ENCODE measurements around the gene ITGAV. TPM values are rescaled to one million over a fixed set of nuclear protein-coding genes. Genes with fewer than 3 reads are reported as not detected.

ITGAV gene
- total RNA-seq, 5 donors from 2014 or later (not counting 1 experiment from before 2014, with no cell fraction given), result 5.8 to 9.5 (median 5.9) TPM

- no peak overlapping the region for H3K4me3 ChIP-seq (ENCODE audit: control insufficient read depth in 1 of 2, extremely low read depth in 1 of 2, low read length in 1 of 2)
- H3K9me3 ChIP-seq, result no peaks in the 10 kb centered on the region
- POLR2A ChIA-PET, result no interaction called here
- no peaks in the 10 kb centered on the region for H3K4me1 Mint-ChIP-seq
- H3K27ac ChIP-seq (ENCODE audit: low read length), result no peak overlapping the region
- H3K27me3 ChIP-seq (replicated peaks in 1 of 2; ENCODE audit: control insufficient read depth in 2 of 2, extremely low read depth in 1 of 2, insufficient read depth in 2 of 2, low read length in 1 of 2), result no peaks in the 10 kb centered on the region
- H3K9me3 Mint-ChIP-seq, result no peaks in the 10 kb centered on the region
- no CpG with 5 or more reads among the region's 3 CpGs for WGBS (ENCODE audit: insufficient coverage)
- no peak for DNase-seq
- H3K27me3 Mint-ChIP-seq, result peaks cover 0 to 2% of the 10 kb centered on the region in 2 donors
- no peaks in the 10 kb centered on the region for H3K36me3 Mint-ChIP-seq
- no peaks in the 10 kb centered on the region for H3K36me3 ChIP-seq (ENCODE audit: control insufficient read depth in 2 of 2, extremely low read depth in 1 of 2, insufficient read depth in 1 of 2, low read length in 1 of 2)
- CTCF ChIA-PET, result no interaction called here
- H3K4me1 ChIP-seq (ENCODE audit: control insufficient read depth in 1 of 2, extremely low read depth in 1 of 2, insufficient read depth in 2 of 2, low read length in 2 of 2), result no peaks in the 10 kb centered on the region
- no peak overlapping the region for H3K4me3 Mint-ChIP-seq
- H3K27ac Mint-ChIP-seq, result no peak overlapping the region
- ATAC-seq (replicated peaks in 1 of 4), result no peak
Observed at GRCh38 chr2:186717320-186718007, 127.6 kb downstream of the ITGAV start.

GRCh38 chr2:186718122-186718521 is 128.3 kb downstream of the ITGAV start:
- Histone ChIP-seq H3K27me3 (replicated peaks in 1 of 2; ENCODE audit: control insufficient read depth in 2 of 2, extremely low read depth in 1 of 2, insufficient read depth in 2 of 2, low read length in 1 of 2) (no peaks in the 10 kb centered on the region), H3K27ac (ENCODE audit: low read length) (no peak overlapping the region), H3K36me3 (ENCODE audit: control insufficient read depth in 2 of 2, extremely low read depth in 1 of 2, insufficient read depth in 1 of 2, low read length in 1 of 2) (no peaks in the 10 kb centered on the region), H3K4me1 (ENCODE audit: control insufficient read depth in 1 of 2, extremely low read depth in 1 of 2, insufficient read depth in 2 of 2, low read length in 2 of 2) (no peaks in the 10 kb centered on the region), H3K4me3 (ENCODE audit: control insufficient read depth in 1 of 2, extremely low read depth in 1 of 2, low read length in 1 of 2) (no peak overlapping the region), H3K9me3 (no peaks in the 10 kb centered on the region)
- ChIA-PET POLR2A (no interaction called here), CTCF (no interaction called here)
- no peak overlapping the region for H3K4me3 Mint-ChIP-seq
- no peaks in the 10 kb centered on the region for H3K4me1 Mint-ChIP-seq
- DNase-seq, result no peak
- H3K36me3 Mint-ChIP-seq, result no peaks in the 10 kb centered on the region
- no peak for ATAC-seq (replicated peaks in 1 of 4)
- no peaks in the 10 kb centered on the region for H3K9me3 Mint-ChIP-seq
- 92% methylated on average over 2 of the region's 3 CpGs for WGBS (ENCODE audit: insufficient coverage)
- H3K27me3 Mint-ChIP-seq, result peaks cover 0 to 3% of the 10 kb centered on the region in 2 donors
- no peak overlapping the region for H3K27ac Mint-ChIP-seq

- Mint-ChIP-seq H3K36me3 (no peaks in the 10 kb centered on the region), H3K4me1 (no peaks in the 10 kb centered on the region), H3K27ac (no peak overlapping the region), H3K9me3 (no peaks in the 10 kb centered on the region), H3K27me3 (peaks cover 0 to 3% of the 10 kb centered on the region in 2 donors), H3K4me3 (no peak overlapping the region)
- no peak overlapping the region for H3K27ac ChIP-seq (ENCODE audit: low read length)
- POLR2A ChIA-PET, result no interaction called here
- CTCF ChIA-PET, result no interaction called here
- H3K36me3 ChIP-seq (ENCODE audit: control insufficient read depth in 2 of 2, extremely low read depth in 1 of 2, insufficient read depth in 1 of 2, low read length in 1 of 2), result no peaks in the 10 kb centered on the region
- H3K9me3 ChIP-seq, result no peaks in the 10 kb centered on the region
- no peaks in the 10 kb centered on the region for H3K27me3 ChIP-seq (replicated peaks in 1 of 2; ENCODE audit: control insufficient read depth in 2 of 2, extremely low read depth in 1 of 2, insufficient read depth in 2 of 2, low read length in 1 of 2)
- WGBS (ENCODE audit: insufficient coverage), result 77% methylated on average over 3 of the region's 4 CpGs
- no peak overlapping the region for H3K4me3 ChIP-seq (ENCODE audit: control insufficient read depth in 1 of 2, extremely low read depth in 1 of 2, low read length in 1 of 2)
- no peak for DNase-seq
- ATAC-seq (replicated peaks in 1 of 4), result no peak
- H3K4me1 ChIP-seq (ENCODE audit: control insufficient read depth in 1 of 2, extremely low read depth in 1 of 2, insufficient read depth in 2 of 2, low read length in 2 of 2), result no peaks in the 10 kb centered on the region
Observed at GRCh38 chr2:186718903-186719302, 129.0 kb downstream of the ITGAV start.

DNA sequence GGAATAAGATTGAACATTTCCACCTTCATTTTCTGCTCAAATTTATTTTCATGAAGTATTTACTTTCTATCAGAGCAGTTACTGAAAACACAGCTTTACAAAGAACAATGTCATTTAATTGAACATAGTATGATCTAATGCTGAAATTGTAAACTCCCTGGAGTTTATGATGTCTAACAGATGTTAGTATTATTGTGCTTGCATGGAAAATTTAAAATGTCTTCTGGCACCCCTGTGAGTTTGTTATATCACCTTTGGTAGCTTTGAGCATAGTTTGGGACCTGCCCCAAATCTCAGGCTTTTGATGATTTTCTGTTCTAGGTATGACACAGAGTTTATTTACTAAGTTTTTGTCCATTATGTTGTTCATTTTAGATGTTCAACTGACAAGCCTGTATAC is 132.1 kb downstream of the ITGAV start:
- Mint-ChIP-seq H3K4me3 (no peak overlapping the region), H3K4me1 (no peaks in the 10 kb centered on the region), H3K27ac (no peak overlapping the region), H3K27me3 (peaks cover 6% of the 10 kb centered on the region in 2 donors), H3K36me3 (no peaks in the 10 kb centered on the region), H3K9me3 (no peaks in the 10 kb centered on the region)
- no peaks in the 10 kb centered on the region for H3K9me3 ChIP-seq
- ATAC-seq (replicated peaks in 1 of 4), result no peak
- DNase-seq, result no peak
- H3K4me1 ChIP-seq (ENCODE audit: control insufficient read depth in 1 of 2, extremely low read depth in 1 of 2, insufficient read depth in 2 of 2, low read length in 2 of 2), result no peaks in the 10 kb centered on the region
- H3K27ac ChIP-seq (ENCODE audit: low read length), result no peak overlapping the region
- ChIA-PET CTCF (no interaction called here), POLR2A (no interaction called here)
- no peaks in the 10 kb centered on the region for H3K36me3 ChIP-seq (ENCODE audit: control insufficient read depth in 2 of 2, extremely low read depth in 1 of 2, insufficient read depth in 1 of 2, low read length in 1 of 2)
- peaks cover 0 to 2% of the 10 kb centered on the region in 2 experiments for H3K27me3 ChIP-seq (replicated peaks in 1 of 2; ENCODE audit: control insufficient read depth in 2 of 2, extremely low read depth in 1 of 2, insufficient read depth in 2 of 2, low read length in 1 of 2)
- H3K4me3 ChIP-seq (ENCODE audit: control insufficient read depth in 1 of 2, extremely low read depth in 1 of 2, low read length in 1 of 2), result no peak overlapping the region

GRCh38 chr2:186724736-186725135 is 134.9 kb downstream of the ITGAV start:
- 67% methylated on average over 1 of the region's 7 CpGs for WGBS (ENCODE audit: insufficient coverage)
- no peak overlapping the region for H3K27ac Mint-ChIP-seq
- DNase-seq, result no peak
- peaks cover 6% of the 10 kb centered on the region in 2 donors for H3K27me3 Mint-ChIP-seq
- H3K9me3 ChIP-seq, result no peaks in the 10 kb centered on the region
- no peak overlapping the region for H3K4me3 Mint-ChIP-seq
- ChIA-PET POLR2A (no interaction called here), CTCF (no interaction called here)
- H3K36me3 Mint-ChIP-seq, result no peaks in the 10 kb centered on the region
- no peak overlapping the region for H3K4me3 ChIP-seq (ENCODE audit: control insufficient read depth in 1 of 2, extremely low read depth in 1 of 2, low read length in 1 of 2)
- no peaks in the 10 kb centered on the region for H3K4me1 ChIP-seq (ENCODE audit: control insufficient read depth in 1 of 2, extremely low read depth in 1 of 2, insufficient read depth in 2 of 2, low read length in 2 of 2)
- H3K27me3 ChIP-seq (replicated peaks in 1 of 2; ENCODE audit: control insufficient read depth in 2 of 2, extremely low read depth in 1 of 2, insufficient read depth in 2 of 2, low read length in 1 of 2), result peaks cover 0 to 2% of the 10 kb centered on the region in 2 experiments
- H3K9me3 Mint-ChIP-seq, result no peaks in the 10 kb centered on the region
- no peaks in the 10 kb centered on the region for H3K4me1 Mint-ChIP-seq
- no peak overlapping the region for H3K27ac ChIP-seq (ENCODE audit: low read length)
- H3K36me3 ChIP-seq (ENCODE audit: control insufficient read depth in 2 of 2, extremely low read depth in 1 of 2, insufficient read depth in 1 of 2, low read length in 1 of 2), result no peaks in the 10 kb centered on the region
- ATAC-seq (replicated peaks in 1 of 4), result no peak

DNA sequence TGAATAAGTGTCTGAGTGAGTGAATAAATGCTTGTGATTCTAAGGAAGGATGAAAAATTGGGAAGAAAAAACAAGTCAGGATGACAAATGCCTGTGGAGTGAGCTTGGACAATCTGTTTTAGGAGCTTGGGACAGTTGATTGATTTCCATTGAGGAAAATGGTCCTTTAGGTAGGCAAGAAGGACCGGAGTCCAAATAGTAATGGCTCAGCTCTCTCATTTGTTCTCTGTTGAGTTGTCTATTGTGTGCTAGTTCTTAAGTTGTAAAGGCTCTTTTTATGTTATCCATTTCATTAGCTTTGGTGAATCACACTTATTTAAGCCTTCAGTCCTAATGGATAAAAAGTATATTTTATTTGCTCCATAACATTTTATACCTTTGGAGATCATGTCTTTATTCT is 135.9 kb downstream of the ITGAV start:
- CTCF ChIA-PET, result no interaction called here
- WGBS (ENCODE audit: insufficient coverage), result no CpG with 5 or more reads among the region's 1 CpG
- no peaks in the 10 kb centered on the region for H3K9me3 Mint-ChIP-seq

DNA sequence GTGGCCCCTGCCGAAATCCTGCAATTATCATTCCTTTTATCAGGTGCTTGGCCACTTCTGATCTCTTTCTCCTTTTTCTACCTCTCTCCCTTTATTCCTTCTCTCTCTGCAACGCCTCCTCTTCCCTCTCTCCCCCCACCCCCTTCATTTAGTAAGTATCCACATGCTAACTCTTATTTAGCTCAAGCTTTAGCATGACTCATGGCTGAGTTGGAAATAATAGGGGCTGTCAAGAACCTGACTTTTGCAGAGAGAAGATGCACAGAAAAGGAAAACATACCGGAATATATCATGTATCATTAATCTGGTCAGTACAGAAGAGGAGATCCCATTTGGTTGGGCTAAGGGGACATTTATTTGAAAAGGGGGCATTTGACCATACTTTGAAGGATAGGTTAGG is 137.1 kb downstream of the ITGAV start:
- no peak for DNase-seq
- WGBS (ENCODE audit: insufficient coverage), result 100% methylated on average over 1 of the region's 3 CpGs
- ChIA-PET POLR2A (no interaction called here), CTCF (no interaction called here)
- Mint-ChIP-seq H3K9me3 (no peaks in the 10 kb centered on the region), H3K27me3 (peaks cover 6% of the 10 kb centered on the region in 2 donors), H3K36me3 (no peaks in the 10 kb centered on the region), H3K4me3 (no peak overlapping the region), H3K4me1 (no peaks in the 10 kb centered on the region), H3K27ac (no peak overlapping the region)
- H3K4me3 ChIP-seq (ENCODE audit: control insufficient read depth in 1 of 2, extremely low read depth in 1 of 2, low read length in 1 of 2), result no peak overlapping the region
- H3K36me3 ChIP-seq (ENCODE audit: control insufficient read depth in 2 of 2, extremely low read depth in 1 of 2, insufficient read depth in 1 of 2, low read length in 1 of 2), result no peaks in the 10 kb centered on the region
- H3K4me1 ChIP-seq (ENCODE audit: control insufficient read depth in 1 of 2, extremely low read depth in 1 of 2, insufficient read depth in 2 of 2, low read length in 2 of 2), result no peaks in the 10 kb centered on the region
- ATAC-seq (replicated peaks in 1 of 4), result no peak
- H3K27ac ChIP-seq (ENCODE audit: low read length), result no peak overlapping the region
- H3K27me3 ChIP-seq (replicated peaks in 1 of 2; ENCODE audit: control insufficient read depth in 2 of 2, extremely low read depth in 1 of 2, insufficient read depth in 2 of 2, low read length in 1 of 2), result peaks cover 0 to 2% of the 10 kb centered on the region in 2 experiments
- no peaks in the 10 kb centered on the region for H3K9me3 ChIP-seq

More for the DNA sequence above, 135.9 kb downstream of the ITGAV start:
- POLR2A ChIA-PET, result no interaction called here
- Histone ChIP-seq H3K4me1 (ENCODE audit: control insufficient read depth in 1 of 2, extremely low read depth in 1 of 2, insufficient read depth in 2 of 2, low read length in 2 of 2) (no peaks in the 10 kb centered on the region), H3K4me3 (ENCODE audit: control insufficient read depth in 1 of 2, extremely low read depth in 1 of 2, low read length in 1 of 2) (no peak overlapping the region), H3K27ac (ENCODE audit: low read length) (no peak overlapping the region), H3K36me3 (ENCODE audit: control insufficient read depth in 2 of 2, extremely low read depth in 1 of 2, insufficient read depth in 1 of 2, low read length in 1 of 2) (no peaks in the 10 kb centered on the region), H3K9me3 (no peaks in the 10 kb centered on the region), H3K27me3 (replicated peaks in 1 of 2; ENCODE audit: control insufficient read depth in 2 of 2, extremely low read depth in 1 of 2, insufficient read depth in 2 of 2, low read length in 1 of 2) (peaks cover 0 to 2% of the 10 kb centered on the region in 2 experiments)
- Mint-ChIP-seq H3K36me3 (no peaks in the 10 kb centered on the region), H3K27me3 (peaks cover 6% of the 10 kb centered on the region in 2 donors), H3K4me1 (no peaks in the 10 kb centered on the region), H3K27ac (no peak overlapping the region), H3K4me3 (no peak overlapping the region)
- no peak for ATAC-seq (replicated peaks in 1 of 4)
- DNase-seq, result no peak
